GM21825 (cell line): ENCODE data around the gene TOLLIP.
A peak's percentile ranks its signal among the peaks of the same experiment; 100 is the strongest.

Experiments used
- ATAC-seq: cut with Tn5 transposase; IDR thresholded peaks from one replicate; pipeline ENCODE4 v1.9.1; 2021; ENCODE audit warnings: mild to moderate bottlenecking, moderate library complexity; ENCODE audit not compliant: unreplicated experiment

TOLLIP gene

GRCh38 chr11:1317993-1318392, 8.6 kb upstream of the TOLLIP start:
- no peak for ATAC-seq

GRCh38 chr11:1317432-1317831, 8.0 kb upstream of the TOLLIP start:
- no peak for ATAC-seq

DNA sequence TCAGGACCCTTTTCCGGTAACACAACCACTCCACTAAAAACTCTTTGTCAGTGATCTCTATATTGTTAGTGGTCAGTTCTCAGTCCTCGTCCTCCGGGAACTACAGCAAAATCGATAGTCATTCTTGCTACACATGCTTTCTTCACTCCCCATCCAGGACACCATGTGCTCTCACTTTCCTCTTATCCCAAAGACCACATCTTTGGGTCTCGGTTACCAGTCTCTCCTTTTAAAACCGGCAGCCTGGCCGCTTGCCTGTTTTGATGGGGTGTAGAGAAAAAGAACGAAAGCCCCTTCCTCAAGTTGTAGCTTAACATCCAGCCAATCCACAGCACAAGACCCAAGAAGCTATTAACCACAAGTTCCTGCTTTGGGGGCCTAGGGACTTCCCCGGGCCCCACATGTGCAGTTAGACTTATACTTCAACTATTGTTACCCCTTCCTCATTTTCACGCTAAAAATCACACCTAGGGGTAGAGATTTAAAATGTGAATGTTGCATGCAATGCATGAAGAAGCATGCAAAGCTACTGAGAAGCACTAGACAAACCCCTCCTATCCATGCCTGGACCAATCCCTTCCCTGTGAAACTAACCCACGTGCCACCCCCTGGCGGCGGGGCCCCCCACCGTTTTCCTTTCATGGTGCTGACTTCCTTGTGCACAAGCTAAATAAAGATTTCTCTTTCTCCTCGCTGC, 1.5 kb upstream of the TOLLIP start:
- no peak for ATAC-seq

GRCh38 chr11:1310318-1310687, 871 bp upstream of the TOLLIP start:
- no peak for ATAC-seq

DNA sequence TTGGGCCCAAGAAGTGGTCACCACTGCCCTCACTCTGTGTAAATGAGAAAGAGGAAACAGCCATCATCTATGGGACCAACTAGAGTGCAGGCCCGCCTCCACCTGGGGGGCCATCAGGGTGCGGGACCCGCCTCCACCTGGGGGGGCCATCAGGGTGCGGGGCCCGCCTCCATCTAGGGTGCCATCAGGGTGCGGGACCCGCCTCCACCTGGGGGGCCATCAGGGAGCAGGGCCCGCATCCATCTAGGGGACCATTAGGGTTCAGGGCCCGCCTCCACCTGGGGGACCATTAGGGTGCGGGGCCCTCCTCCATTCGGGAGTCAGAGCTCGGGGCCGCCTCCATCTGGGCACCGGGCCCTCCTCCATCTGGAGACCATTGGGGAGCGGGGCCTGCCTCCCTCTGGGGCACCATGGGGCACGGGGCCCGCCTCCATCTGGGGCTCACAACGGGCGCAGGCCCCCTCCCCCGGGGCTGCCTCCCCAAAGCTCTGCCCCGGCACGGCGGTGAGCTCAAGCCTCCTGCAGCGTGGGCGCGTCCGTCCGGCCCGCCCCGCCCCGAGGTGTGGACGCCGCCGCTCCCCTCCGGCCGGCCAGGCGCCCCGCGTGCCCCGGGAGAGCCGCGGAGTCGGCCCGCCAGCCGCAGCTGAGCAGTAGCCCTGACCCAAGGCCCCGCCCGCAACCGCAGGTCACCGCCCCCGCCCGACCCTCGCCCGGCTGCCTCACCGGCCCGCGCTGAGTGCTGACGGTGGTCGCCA, 512 bp downstream of the TOLLIP start:
- peak; percentile 44 for ATAC-seq

- ATAC-seq = no peak
These were observed 1.3 kb downstream of the TOLLIP start for GRCh38 chr11:1307998-1308742.

GRCh38 chr11:1307163-1307870, 2.1 kb downstream of the TOLLIP start:
- ATAC-seq = no peak

- no peak for ATAC-seq
These were observed 3.0 kb downstream of the TOLLIP start for GRCh38 chr11:1306186-1307162.

DNA sequence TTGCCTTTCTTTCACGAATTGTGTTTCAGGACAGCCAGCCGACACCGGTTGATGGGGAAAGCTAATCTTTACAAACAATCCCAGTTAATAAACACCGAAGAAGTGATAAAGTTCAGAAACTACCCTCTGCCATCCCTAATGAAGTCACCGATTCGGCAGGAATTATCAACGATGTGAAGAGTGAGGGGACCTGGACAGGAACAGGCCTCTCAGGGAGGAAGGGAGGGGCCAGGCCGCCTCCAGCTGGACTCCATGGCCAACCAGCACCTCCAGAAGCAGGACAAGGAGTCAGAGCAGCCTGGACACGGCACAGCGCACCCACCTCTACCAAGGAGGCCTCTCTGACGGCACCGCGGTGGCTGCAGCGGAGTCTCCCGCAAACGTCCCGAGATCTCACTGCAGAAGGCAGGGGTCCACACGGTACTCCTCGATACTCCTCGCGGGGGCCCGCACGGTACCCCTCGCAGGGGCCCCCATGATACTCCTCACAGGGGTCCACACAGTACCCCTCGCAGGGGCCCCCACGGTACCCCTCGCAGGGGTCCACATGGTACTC, 3.9 kb downstream of the TOLLIP start:
- no peak for ATAC-seq

DNA sequence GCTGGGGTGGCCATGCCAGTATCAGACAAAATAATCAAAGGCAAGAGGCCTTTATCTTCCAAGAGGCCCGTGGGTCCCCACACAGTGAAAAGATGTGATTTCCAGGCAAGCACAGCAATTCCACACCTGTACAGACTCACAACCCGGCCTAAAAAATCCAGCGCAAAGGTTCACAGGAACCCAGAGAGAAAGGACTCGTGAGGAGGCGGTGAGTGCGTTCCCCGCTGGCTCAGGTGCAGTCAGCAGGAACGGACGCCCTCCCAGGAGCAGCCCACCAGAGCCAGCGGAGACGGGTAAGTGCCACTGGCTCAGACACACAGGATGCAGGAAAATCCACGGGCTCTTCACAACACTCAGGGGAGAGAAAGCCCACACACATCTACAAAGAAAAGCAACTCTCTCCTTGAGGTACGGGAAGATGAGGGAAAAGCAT, 4.4 kb downstream of the TOLLIP start:
- ATAC-seq = no peak

GRCh38 chr11:1304380-1304779, 5.1 kb downstream of the TOLLIP start:
- no peak for ATAC-seq

GRCh38 chr11:1303973-1304372, 5.5 kb downstream of the TOLLIP start:
- no peak for ATAC-seq

GRCh38 chr11:1303126-1303821, 6.2 kb downstream of the TOLLIP start:
- no peak for ATAC-seq

DNA sequence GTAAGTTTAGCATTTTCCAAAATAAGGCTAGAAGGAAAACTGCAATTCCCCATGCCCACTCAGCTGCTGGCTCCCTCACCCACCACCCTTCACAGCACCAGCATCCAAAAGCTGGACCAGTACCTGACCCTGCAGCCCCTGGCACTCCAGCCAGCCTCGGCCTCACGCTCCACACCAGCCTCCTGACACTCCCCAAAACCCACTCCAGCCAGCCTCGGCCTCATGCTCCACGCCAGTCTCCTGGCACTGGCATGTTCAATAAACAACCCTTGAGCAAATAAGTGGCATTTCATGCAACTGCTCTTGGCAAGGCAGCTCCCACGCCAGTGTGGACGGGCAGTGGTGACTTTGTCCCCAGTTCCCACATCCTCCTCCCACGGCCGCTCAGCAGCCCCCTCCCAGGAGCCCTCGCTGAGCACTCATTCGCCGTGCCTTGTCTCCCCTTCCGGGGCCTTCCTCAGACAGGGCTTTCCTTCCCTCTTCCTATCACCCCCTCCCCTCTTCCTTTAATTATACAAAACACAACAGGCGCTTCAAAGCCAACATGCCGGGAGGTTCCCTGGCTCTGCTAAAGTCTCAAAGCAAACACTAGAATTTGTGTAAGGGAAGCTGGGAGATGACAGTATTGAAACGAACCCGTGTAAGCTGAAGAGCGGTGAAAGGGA, 6.8 kb downstream of the TOLLIP start:
- no peak for ATAC-seq

GRCh38 chr11:1302041-1302460, 7.4 kb downstream of the TOLLIP start:
- no peak for ATAC-seq

GRCh38 chr11:1301220-1302000, 8.0 kb downstream of the TOLLIP start:
- ATAC-seq = no peak

DNA sequence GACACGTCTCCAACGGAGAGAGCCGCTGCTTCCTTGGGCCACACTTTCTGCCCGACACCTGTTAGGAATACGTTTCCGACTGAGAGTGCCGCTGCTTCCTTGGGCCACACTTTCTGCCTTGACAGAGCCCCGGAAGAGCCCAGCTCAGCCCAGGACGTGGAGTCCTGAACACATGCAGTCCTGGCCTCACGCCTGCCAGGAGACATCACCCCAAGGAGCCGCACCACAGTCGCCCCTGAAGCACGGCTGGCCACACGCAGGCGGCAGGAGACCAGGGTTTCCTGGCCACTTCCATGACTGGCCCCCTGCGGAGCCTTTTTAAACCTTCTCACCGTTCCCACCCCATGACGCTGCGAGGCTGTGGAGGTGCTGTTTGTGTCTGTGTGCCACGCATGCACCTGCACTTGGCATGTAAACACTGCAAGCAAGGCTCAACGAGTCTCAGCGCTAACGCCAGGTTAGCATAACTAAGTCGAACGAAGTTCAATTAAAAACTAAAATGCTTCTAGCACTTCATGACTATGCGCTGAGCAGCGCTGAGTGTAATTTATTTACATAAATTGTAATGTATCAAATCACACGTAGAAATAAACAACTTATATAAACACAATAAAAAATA, 8.8 kb downstream of the TOLLIP start:
- ATAC-seq = no peak
